ENCODE measurements around the gene VWA5A.
A peak's percentile ranks its signal among the peaks of the same experiment; 100 is the strongest.

VWA5A gene

GRCh38 chr11:124080327-124081001 lies 34.8 kb upstream of the VWA5A start:
- DNase-seq (no peak), ATAC-seq (no peak)
- Mint-ChIP-seq H3K27me3 (peaks cover 39% of the 10 kb centered on the region), H3K9me3 (no peaks in the 10 kb centered on the region), H3K36me3 (ENCODE audit: low read depth) (no peaks in the 10 kb centered on the region), H3K4me1 (no peaks in the 10 kb centered on the region), H3K27ac (no peak overlapping the region), H3K4me3 (no peak overlapping the region)

- H3K4me3 Mint-ChIP-seq, result no peak overlapping the region
- ATAC-seq (no peak), DNase-seq (no peak)
- peaks cover 40% of the 10 kb centered on the region for H3K27me3 Mint-ChIP-seq
- H3K36me3 Mint-ChIP-seq (ENCODE audit: low read depth), result no peaks in the 10 kb centered on the region
- H3K27ac Mint-ChIP-seq, result no peak overlapping the region
- H3K9me3 Mint-ChIP-seq, result no peaks in the 10 kb centered on the region
- H3K4me1 Mint-ChIP-seq, result no peaks in the 10 kb centered on the region
Observed at GRCh38 chr11:124081483-124081882, 33.8 kb upstream of the VWA5A start.

- no peaks in the 10 kb centered on the region for H3K36me3 Mint-ChIP-seq (ENCODE audit: low read depth)
Observed at GRCh38 chr11:124082371-124082770, 32.9 kb upstream of the VWA5A start.

GRCh38 chr11:124085583-124085982 lies 29.7 kb upstream of the VWA5A start:
- Mint-ChIP-seq H3K36me3 (ENCODE audit: low read depth) (no peaks in the 10 kb centered on the region), H3K4me1 (no peaks in the 10 kb centered on the region), H3K9me3 (no peaks in the 10 kb centered on the region), H3K27ac (no peak overlapping the region), H3K4me3 (no peak overlapping the region), H3K27me3 (peaks cover 32% of the 10 kb centered on the region)
- no peak for DNase-seq
- ATAC-seq, result no peak

More at GRCh38 chr11:124082371-124082770, 32.9 kb upstream of the VWA5A start:
- Mint-ChIP-seq H3K27ac (no peak overlapping the region), H3K27me3 (peaks cover 34% of the 10 kb centered on the region), H3K4me3 (no peak overlapping the region), H3K9me3 (no peaks in the 10 kb centered on the region), H3K4me1 (no peaks in the 10 kb centered on the region)
- no peak for ATAC-seq
- DNase-seq, result no peak

- DNase-seq (no peak), ATAC-seq (no peak)
- no peaks in the 10 kb centered on the region for H3K9me3 Mint-ChIP-seq
- no peaks in the 10 kb centered on the region for H3K4me1 Mint-ChIP-seq
- no peak overlapping the region for H3K27ac Mint-ChIP-seq
- H3K27me3 Mint-ChIP-seq, result peaks cover 35% of the 10 kb centered on the region
- no peak overlapping the region for H3K4me3 Mint-ChIP-seq
- no peaks in the 10 kb centered on the region for H3K36me3 Mint-ChIP-seq (ENCODE audit: low read depth)
Observed at GRCh38 chr11:124085997-124086846, 29.0 kb upstream of the VWA5A start.

- H3K27me3 Mint-ChIP-seq, result peaks cover 16% of the 10 kb centered on the region
- DNase-seq, result no peak
- ATAC-seq, result no peak
- no peak overlapping the region for H3K4me3 Mint-ChIP-seq
- no peak overlapping the region for H3K27ac Mint-ChIP-seq
- no peaks in the 10 kb centered on the region for H3K36me3 Mint-ChIP-seq (ENCODE audit: low read depth)
- no peaks in the 10 kb centered on the region for H3K4me1 Mint-ChIP-seq
- no peaks in the 10 kb centered on the region for H3K9me3 Mint-ChIP-seq
Observed at GRCh38 chr11:124090996-124091395, 24.3 kb upstream of the VWA5A start.

- Mint-ChIP-seq H3K36me3 (ENCODE audit: low read depth) (no peaks in the 10 kb centered on the region), H3K27me3 (peaks cover 22% of the 10 kb centered on the region), H3K4me3 (no peak overlapping the region), H3K9me3 (no peaks in the 10 kb centered on the region), H3K27ac (no peak overlapping the region), H3K4me1 (no peaks in the 10 kb centered on the region)
- ATAC-seq (no peak), DNase-seq (no peak)
Observed at GRCh38 chr11:124093330-124093729, 21.9 kb upstream of the VWA5A start.

GRCh38 chr11:124094731-124095130 lies 20.5 kb upstream of the VWA5A start:
- Mint-ChIP-seq H3K36me3 (ENCODE audit: low read depth) (no peaks in the 10 kb centered on the region), H3K9me3 (no peaks in the 10 kb centered on the region), H3K4me1 (no peaks in the 10 kb centered on the region), H3K4me3 (no peak overlapping the region), H3K27ac (no peak overlapping the region), H3K27me3 (peaks cover 24% of the 10 kb centered on the region)
- DNase-seq (no peak), ATAC-seq (no peak)

GRCh38 chr11:124096364-124096763 lies 18.9 kb upstream of the VWA5A start:
- DNase-seq (no peak), ATAC-seq (no peak)
- Mint-ChIP-seq H3K36me3 (ENCODE audit: low read depth) (no peaks in the 10 kb centered on the region), H3K27ac (no peak overlapping the region), H3K4me3 (no peak overlapping the region), H3K9me3 (no peaks in the 10 kb centered on the region), H3K27me3 (peaks cover 20% of the 10 kb centered on the region), H3K4me1 (no peaks in the 10 kb centered on the region)

GRCh38 chr11:124098141-124098540 lies 17.1 kb upstream of the VWA5A start:
- Mint-ChIP-seq H3K27me3 (peaks cover 20% of the 10 kb centered on the region), H3K27ac (no peak overlapping the region), H3K4me1 (no peaks in the 10 kb centered on the region), H3K4me3 (no peak overlapping the region), H3K9me3 (no peaks in the 10 kb centered on the region), H3K36me3 (ENCODE audit: low read depth) (no peaks in the 10 kb centered on the region)
- DNase-seq, result no peak
- no peak for ATAC-seq

- DNase-seq (no peak), ATAC-seq (no peak)
- Mint-ChIP-seq H3K27me3 (peaks cover 23% of the 10 kb centered on the region), H3K9me3 (no peaks in the 10 kb centered on the region), H3K4me3 (no peak overlapping the region), H3K36me3 (ENCODE audit: low read depth) (no peaks in the 10 kb centered on the region), H3K4me1 (no peaks in the 10 kb centered on the region), H3K27ac (no peak overlapping the region)
Observed at GRCh38 chr11:124101737-124102136, 13.5 kb upstream of the VWA5A start.

- Mint-ChIP-seq H3K27ac (no peak overlapping the region), H3K27me3 (peaks cover 18% of the 10 kb centered on the region)
- ATAC-seq, result peak; percentile 77
Observed at GRCh38 chr11:124108156-124108555, 7.1 kb upstream of the VWA5A start.

GRCh38 chr11:124109377-124109776 lies 5.9 kb upstream of the VWA5A start:
- DNase-seq (no peak), ATAC-seq (no peak)
- Mint-ChIP-seq H3K4me1 (peaks cover 4% of the 10 kb centered on the region), H3K9me3 (no peaks in the 10 kb centered on the region), H3K27ac (no peak overlapping the region), H3K36me3 (ENCODE audit: low read depth) (no peaks in the 10 kb centered on the region), H3K4me3 (no peak overlapping the region), H3K27me3 (peaks cover 14% of the 10 kb centered on the region)

More at GRCh38 chr11:124108156-124108555, 7.1 kb upstream of the VWA5A start:
- no peak for DNase-seq
- Mint-ChIP-seq H3K9me3 (no peaks in the 10 kb centered on the region), H3K4me1 (peaks cover 4% of the 10 kb centered on the region), H3K36me3 (ENCODE audit: low read depth) (no peaks in the 10 kb centered on the region), H3K4me3 (no peak overlapping the region)

- no peak overlapping the region for H3K4me3 Mint-ChIP-seq
- H3K4me1 Mint-ChIP-seq, result peaks cover 9% of the 10 kb centered on the region
- H3K27ac Mint-ChIP-seq, result no peak overlapping the region
- DNase-seq (no peak), ATAC-seq (no peak)
- H3K36me3 Mint-ChIP-seq (ENCODE audit: low read depth), result no peaks in the 10 kb centered on the region
- no peaks in the 10 kb centered on the region for H3K9me3 Mint-ChIP-seq
- peaks cover 13% of the 10 kb centered on the region for H3K27me3 Mint-ChIP-seq
Observed at GRCh38 chr11:124110201-124110600, 5.0 kb upstream of the VWA5A start.

GRCh38 chr11:124113890-124114289 lies 1.4 kb upstream of the VWA5A start:
- peaks cover 2% of the 10 kb centered on the region for H3K36me3 Mint-ChIP-seq (ENCODE audit: low read depth)
- ATAC-seq, result no peak
- H3K27me3 Mint-ChIP-seq, result peaks cover 7% of the 10 kb centered on the region
- no peak for DNase-seq
- no peaks in the 10 kb centered on the region for H3K9me3 Mint-ChIP-seq
- H3K27ac Mint-ChIP-seq, result no peak overlapping the region
- H3K4me1 Mint-ChIP-seq, result peaks cover 17% of the 10 kb centered on the region
- H3K4me3 Mint-ChIP-seq, result no peak overlapping the region
